Measurements from ENCODE around the gene PHF23.
"Not testable (repeated sequence)": the region's sequence is repeated elsewhere in the genome, so short reads cannot be mapped to it uniquely, and the experiment has no call there.

The PHF23 gene

GRCh38 chr17:7258731-7259554 is 19.7 kb upstream of the PHF23 start:
- no peak for DNase-seq

GRCh38 chr17:7256766-7257456 is 17.7 kb upstream of the PHF23 start:
- DNase-seq = no peak

- DNase-seq = no peak
Measured at GRCh38 chr17:7254511-7254910, 15.3 kb upstream of the PHF23 start.

GRCh38 chr17:7253082-7253481 is 13.8 kb upstream of the PHF23 start:
- no peak for DNase-seq

GRCh38 chr17:7252176-7253043 is 13.2 kb upstream of the PHF23 start, which contains the start of gene ELP5:
ELP5 (plus strand) TSS chr17:7252215; CDS start chr17:7252551, 336 bp downstream.
- DNase-seq = peak; percentile 73

- DNase-seq = peak; percentile 96
Measured at GRCh38 chr17:7251661-7252175, 12.5 kb upstream of the PHF23 start, which contains the start of gene CTDNEP1. CTDNEP1 (minus strand) TSS chr17:7251734; CDS start chr17:7251296, 438 bp downstream.

GRCh38 chr17:7250695-7251627 is 11.7 kb upstream of the PHF23 start:
- DNase-seq = no peak

GRCh38 chr17:7249830-7250229 is 10.6 kb upstream of the PHF23 start:
- DNase-seq = no peak

- DNase-seq = no peak
Measured at GRCh38 chr17:7249214-7249613, 10.0 kb upstream of the PHF23 start.

GRCh38 chr17:7248796-7249195 is 9.5 kb upstream of the PHF23 start:
- DNase-seq = no peak

GRCh38 chr17:7246779-7247178 is 7.5 kb upstream of the PHF23 start:
- DNase-seq = no peak

- DNase-seq = not testable (repeated sequence)
Measured at GRCh38 chr17:7243838-7244237, 4.6 kb upstream of the PHF23 start.

- no peak for DNase-seq
Measured at GRCh38 chr17:7243453-7243729, 4.1 kb upstream of the PHF23 start.

GRCh38 chr17:7242717-7243452 is 3.6 kb upstream of the PHF23 start:
- DNase-seq = peak; percentile 93

- peak; percentile 87 for DNase-seq
Measured at GRCh38 chr17:7241783-7242716, 2.8 kb upstream of the PHF23 start, which contains the start of gene GABARAP. GABARAP (minus strand) TSS chr17:7242449; CDS start chr17:7242330, 119 bp downstream.

GRCh38 chr17:7241090-7241733 is 2.0 kb upstream of the PHF23 start:
- DNase-seq = no peak

- no peak for DNase-seq
Measured at GRCh38 chr17:7240375-7240774, 1.1 kb upstream of the PHF23 start.

GRCh38 chr17:7238420-7239090 is 702 bp downstream of the PHF23 start:
- no peak for DNase-seq
